Endothelial cell of umbilical vein (primary cell): ENCODE data around the gene DLGAP4.

Experiments used
- EZH2 ChIP-seq: IDR thresholded peaks from 2 replicates; pipeline ENCODE4 v1.6.1; 2012; ENCODE audit warnings: borderline replicate concordance, low read depth, mild to moderate bottlenecking, moderate library complexity, low read length, inconsistent platforms; ENCODE audit not compliant: severe bottlenecking
- JUN ChIP-seq: IDR thresholded peaks from 2 replicates; pipeline ENCODE4 v1.6.1; 2011; ENCODE audit warnings: borderline replicate concordance, low read depth; ENCODE audit not compliant: insufficient read length, insufficient read depth
- POLR2AphosphoS5 ChIP-seq: IDR thresholded peaks from 2 replicates; pipeline ENCODE4 v1.6.1; 2012; ENCODE audit warnings: low read depth, mild to moderate bottlenecking, control low read depth, low read length, moderate library complexity; ENCODE audit not compliant: insufficient read depth
- TF ChIP-seq, protein P1 (sequence below), 2 donors: IDR thresholded peaks; 1 replicate in 1 of 2; 2 replicates in 1 of 2; pipeline ENCODE4 v1.5.1; 2011; ENCODE audit warnings: low read length in 2 of 2, mild to moderate bottlenecking in 2 of 2, moderate library complexity in 2 of 2, control low read depth in 1 of 2, inconsistent platforms in 1 of 2, low read depth in 1 of 2; ENCODE audit not compliant: insufficient read depth in 1 of 2; ENCODE audit errors: extremely low read depth in 1 of 2

- TF ChIP-seq, protein P1, sequence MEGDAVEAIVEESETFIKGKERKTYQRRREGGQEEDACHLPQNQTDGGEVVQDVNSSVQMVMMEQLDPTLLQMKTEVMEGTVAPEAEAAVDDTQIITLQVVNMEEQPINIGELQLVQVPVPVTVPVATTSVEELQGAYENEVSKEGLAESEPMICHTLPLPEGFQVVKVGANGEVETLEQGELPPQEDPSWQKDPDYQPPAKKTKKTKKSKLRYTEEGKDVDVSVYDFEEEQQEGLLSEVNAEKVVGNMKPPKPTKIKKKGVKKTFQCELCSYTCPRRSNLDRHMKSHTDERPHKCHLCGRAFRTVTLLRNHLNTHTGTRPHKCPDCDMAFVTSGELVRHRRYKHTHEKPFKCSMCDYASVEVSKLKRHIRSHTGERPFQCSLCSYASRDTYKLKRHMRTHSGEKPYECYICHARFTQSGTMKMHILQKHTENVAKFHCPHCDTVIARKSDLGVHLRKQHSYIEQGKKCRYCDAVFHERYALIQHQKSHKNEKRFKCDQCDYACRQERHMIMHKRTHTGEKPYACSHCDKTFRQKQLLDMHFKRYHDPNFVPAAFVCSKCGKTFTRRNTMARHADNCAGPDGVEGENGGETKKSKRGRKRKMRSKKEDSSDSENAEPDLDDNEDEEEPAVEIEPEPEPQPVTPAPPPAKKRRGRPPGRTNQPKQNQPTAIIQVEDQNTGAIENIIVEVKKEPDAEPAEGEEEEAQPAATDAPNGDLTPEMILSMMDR (IDR thresholded peaks at IDR 0.05; ENCODE audit: extremely low read depth in 1 of 2, insufficient read depth in 1 of 2, low read depth in 1 of 2, low read length in 2 of 2) = no peak
- TF ChIP-seq JUN = no peak
- no peak for TF ChIP-seq POLR2AphosphoS5
- no peak for TF ChIP-seq EZH2
Observed at GRCh38 chr20:36445847-36446246, 139.7 kb downstream of the DLGAP4 start.
